ENCODE results near the gene ZIC4.

DNA sequence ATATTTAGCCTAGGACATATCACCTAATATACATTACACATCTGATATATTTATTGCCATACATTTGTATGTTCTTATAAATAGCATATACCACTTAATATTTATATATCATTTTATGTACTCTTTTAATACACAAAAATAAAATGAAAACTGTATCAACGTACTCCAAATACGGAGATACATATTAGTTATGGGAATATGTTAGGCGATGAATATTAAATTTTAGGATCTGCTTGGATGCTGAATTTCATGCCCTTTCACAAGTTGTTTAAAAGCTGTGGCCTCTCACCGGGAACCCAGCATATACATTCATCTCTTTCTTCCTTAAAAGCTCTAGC is 50.6 kb downstream of the ZIC4 start:
- TF ChIP-seq POLR2AphosphoS5 (IDR thresholded peaks at IDR 0.05; ENCODE audit: borderline replicate concordance, low read depth, low read length) (no peak), EZH2 (IDR thresholded peaks at IDR 0.05) (no peak), FOXP2 (optimal IDR thresholded peaks at IDR 0.05; ENCODE audit: control extremely low read depth, extremely low read length, insufficient read depth) (no peak)

Measured in SK-N-MC (cell line).